ACC112 (cell line): ENCODE results near the gene DUSP2.

Experiments
- H2AFZ ChIP-seq: fragments of 200-600 bp; sonication (generic); one replicate; pipeline ENCODE4 v1.6.0; 2017; ENCODE audit warnings: antibody characterized with exemption, low read length; ENCODE audit not compliant: unreplicated experiment
- H3K27ac ChIP-seq: fragments of 200-600 bp; sonication (generic); 2 replicates; pipeline ENCODE4 v1.5.1; 2014; ENCODE audit warnings: low read depth, mild to moderate bottlenecking, antibody characterized with exemption, low read length, moderate library complexity
- H3K27me3 ChIP-seq: fragments of 200-600 bp; sonication (generic); 2 replicates; pipeline ENCODE4 v1.6.1; 2014; ENCODE audit warnings: mild to moderate bottlenecking, antibody characterized with exemption, low read length, moderate library complexity, mixed read lengths; ENCODE audit not compliant: insufficient read depth
- H3K36me3 ChIP-seq: fragments of 200-600 bp; sonication (generic); 2 replicates; pipeline ENCODE4 v1.6.1; 2016; ENCODE audit warnings: mild to moderate bottlenecking, antibody characterized with exemption, low read length, moderate library complexity, mixed read lengths; ENCODE audit not compliant: insufficient read depth
- H3K4me1 ChIP-seq: fragments of 200-600 bp; sonication (generic); one replicate; pipeline ENCODE4 v1.6.1; 2016; ENCODE audit warnings: low read length, mixed read lengths; ENCODE audit not compliant: insufficient read depth, unreplicated experiment, control insufficient read depth
- H3K4me3 ChIP-seq: fragments of 200-600 bp; sonication (generic); 2 replicates; pipeline ENCODE4 v1.5.1; 2014; ENCODE audit warnings: mild to moderate bottlenecking, low read depth, low read length
- H3K79me2 ChIP-seq: fragments of 200-600 bp; sonication (generic); one replicate; pipeline ENCODE4 v1.6.0; 2016; ENCODE audit warnings: low read length; ENCODE audit not compliant: control insufficient read depth, unreplicated experiment, insufficient read depth

Gene DUSP2

DNA sequence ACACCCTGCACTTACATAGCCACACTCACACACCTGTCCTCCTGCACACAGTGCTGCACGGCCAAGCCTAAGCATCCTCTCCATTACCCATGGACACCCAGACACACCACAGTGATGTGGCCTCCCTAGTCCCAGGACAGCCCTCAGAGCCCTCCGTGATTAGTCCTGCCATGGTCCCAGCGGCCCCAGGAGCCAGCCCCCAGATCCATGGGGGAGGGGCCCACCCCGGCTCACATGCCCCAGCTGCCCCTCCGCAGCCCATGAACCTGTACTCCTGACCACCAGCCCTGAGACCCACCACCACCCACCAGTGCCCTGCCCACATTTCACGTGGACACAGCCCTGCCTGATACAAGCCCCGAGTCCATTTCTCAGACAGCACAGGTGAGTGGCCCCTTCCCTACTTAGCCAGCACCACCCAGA lies 8.1 kb upstream of the DUSP2 start:
- no peaks in the 10 kb centered on the region for H3K36me3 ChIP-seq
- H3K27me3 ChIP-seq: no peaks in the 10 kb centered on the region
- peaks cover 6% of the 10 kb centered on the region for H3K4me1 ChIP-seq
- no peak overlapping the region for H3K27ac ChIP-seq
- no peak overlapping the region for H3K4me3 ChIP-seq
- H2AFZ ChIP-seq: no peak overlapping the region
- H3K79me2 ChIP-seq: no peaks in the 10 kb centered on the region

DNA sequence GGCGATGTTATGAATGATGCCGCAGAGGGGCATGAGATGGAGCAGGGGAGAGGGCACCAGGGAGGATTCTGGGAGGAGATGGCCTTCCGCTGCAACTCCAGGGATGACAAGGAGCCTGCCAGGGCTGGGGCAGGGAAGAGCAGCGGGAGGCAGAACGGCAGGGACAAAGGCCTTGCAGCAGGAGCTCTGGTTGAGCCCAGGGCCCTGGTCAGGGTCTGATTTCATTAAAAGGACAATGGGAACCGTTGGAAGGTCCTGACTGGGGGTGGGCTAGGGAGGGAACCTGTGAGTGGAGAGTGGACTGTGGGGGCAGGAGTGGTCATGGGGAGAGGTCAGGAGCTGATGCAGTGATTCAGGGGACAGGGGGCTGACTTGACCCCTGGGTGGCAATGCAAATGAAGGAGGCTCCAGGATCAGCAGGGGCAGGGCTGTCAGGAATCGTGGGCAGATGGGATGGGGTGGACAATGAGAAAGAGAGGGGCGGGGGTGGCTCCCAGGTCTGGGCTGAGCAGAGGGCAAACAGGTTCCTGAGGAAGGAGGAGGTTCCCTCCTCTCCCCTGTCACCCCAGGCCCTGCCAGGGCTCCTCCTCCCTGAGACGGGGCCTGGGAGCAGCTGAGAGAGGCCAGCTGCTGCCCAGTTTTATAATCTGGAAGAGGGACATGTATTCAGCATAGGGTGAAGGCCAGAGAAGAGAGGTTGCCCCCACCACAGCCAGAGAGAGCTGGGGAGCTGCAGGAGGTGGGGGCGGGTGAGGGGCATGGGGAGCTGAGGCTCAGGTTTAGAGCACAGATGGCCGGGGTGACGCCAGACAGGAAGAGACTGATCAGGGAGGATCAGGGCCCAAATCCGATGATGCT lies 7.3 kb upstream of the DUSP2 start:
- H2AFZ ChIP-seq: no peak overlapping the region
- peaks cover 11% of the 10 kb centered on the region for H3K4me1 ChIP-seq
- no peak overlapping the region for H3K27ac ChIP-seq

GRCh38 chr2:96151595-96152303 lies 6.5 kb upstream of the DUSP2 start:
- H3K27me3 ChIP-seq: no peaks in the 10 kb centered on the region
- H3K4me1 ChIP-seq: peaks cover 11% of the 10 kb centered on the region
- no peak overlapping the region for H3K4me3 ChIP-seq
- H3K79me2 ChIP-seq: no peaks in the 10 kb centered on the region
- no peak overlapping the region for H2AFZ ChIP-seq
- H3K36me3 ChIP-seq: no peaks in the 10 kb centered on the region
- H3K27ac ChIP-seq: no peak overlapping the region

More for the DNA sequence above, 7.3 kb upstream of the DUSP2 start:
- Histone ChIP-seq H3K4me3 (no peak overlapping the region), H3K27me3 (no peaks in the 10 kb centered on the region), H3K36me3 (no peaks in the 10 kb centered on the region), H3K79me2 (no peaks in the 10 kb centered on the region)

DNA sequence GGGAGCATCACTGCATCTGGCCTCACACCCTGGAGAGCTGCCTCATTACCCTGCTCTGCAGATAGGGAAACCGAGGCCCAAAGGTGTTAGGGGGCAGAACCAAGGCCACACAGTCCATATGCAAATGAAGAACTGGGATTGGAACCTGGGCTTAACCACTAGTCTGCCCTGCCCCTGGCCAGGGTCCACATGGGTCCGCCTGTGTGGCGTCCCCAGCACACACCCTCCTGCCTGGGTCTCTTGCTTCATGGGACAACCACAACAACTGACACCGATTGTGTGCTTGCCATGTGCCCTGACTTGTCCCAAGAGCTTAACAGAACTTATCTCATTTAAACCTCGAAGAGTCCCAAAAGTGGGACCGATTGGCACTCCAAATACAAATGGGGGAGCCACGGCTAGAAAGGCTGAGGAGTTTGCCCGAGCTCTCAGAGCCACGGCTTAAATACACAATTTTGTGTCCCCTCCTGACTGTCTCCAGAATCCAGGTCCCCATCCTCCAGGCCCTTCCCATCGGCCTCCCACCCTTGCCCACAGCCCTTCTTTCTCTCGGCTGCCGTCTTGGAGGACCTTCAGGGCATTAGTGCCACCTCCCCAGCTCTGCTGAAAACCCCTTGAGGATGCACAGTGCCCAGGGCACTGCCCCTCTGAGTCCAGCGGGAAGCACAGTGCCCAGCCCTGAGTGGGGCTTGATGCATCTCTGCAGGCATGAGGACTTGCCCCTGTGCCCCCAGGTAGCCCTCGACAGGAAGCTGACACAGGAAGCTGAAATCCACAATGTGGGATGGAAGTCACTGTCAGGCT lies 5.8 kb upstream of the DUSP2 start:
- Histone ChIP-seq H3K27me3 (no peaks in the 10 kb centered on the region), H3K27ac (no peak overlapping the region), H3K36me3 (no peaks in the 10 kb centered on the region), H3K4me3 (no peak overlapping the region), H2AFZ (no peak overlapping the region), H3K4me1 (peaks cover 11% of the 10 kb centered on the region), H3K79me2 (no peaks in the 10 kb centered on the region)

DNA sequence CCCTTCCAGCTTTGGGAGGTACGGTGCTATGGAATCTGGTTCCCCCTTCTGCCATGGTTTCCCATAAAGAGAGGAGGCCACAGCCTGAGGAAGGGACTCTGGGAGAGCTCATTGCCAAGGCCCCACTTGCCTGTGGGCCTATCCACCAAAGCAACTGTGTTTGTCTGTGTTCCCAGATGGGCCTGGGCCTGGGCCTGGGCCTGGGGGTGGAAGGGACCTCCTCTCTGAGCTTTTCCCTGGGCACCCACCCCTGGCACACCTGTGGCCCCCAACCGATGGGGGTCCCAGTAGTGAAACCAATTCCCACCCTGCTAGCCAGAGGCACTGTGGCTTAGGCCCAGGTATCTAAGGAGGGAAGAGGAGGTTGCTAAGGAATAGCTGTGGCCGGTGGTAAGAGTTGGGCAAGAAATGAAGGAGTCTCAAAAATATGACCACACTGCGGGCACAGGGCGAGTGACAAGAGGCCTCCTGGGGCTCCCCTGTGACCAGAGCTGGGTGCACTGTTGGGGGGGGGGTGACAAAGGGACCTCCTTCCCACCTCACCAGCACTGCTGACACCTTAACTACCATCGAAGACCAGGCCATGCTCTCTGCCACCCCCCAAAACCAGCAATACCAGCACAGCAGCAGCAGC lies 4.9 kb upstream of the DUSP2 start:
- Histone ChIP-seq H3K27ac (no peak overlapping the region), H2AFZ (no peak overlapping the region), H3K36me3 (no peaks in the 10 kb centered on the region), H3K27me3 (no peaks in the 10 kb centered on the region), H3K4me3 (no peak overlapping the region), H3K4me1 (peaks cover 11% of the 10 kb centered on the region), H3K79me2 (no peaks in the 10 kb centered on the region)

DNA sequence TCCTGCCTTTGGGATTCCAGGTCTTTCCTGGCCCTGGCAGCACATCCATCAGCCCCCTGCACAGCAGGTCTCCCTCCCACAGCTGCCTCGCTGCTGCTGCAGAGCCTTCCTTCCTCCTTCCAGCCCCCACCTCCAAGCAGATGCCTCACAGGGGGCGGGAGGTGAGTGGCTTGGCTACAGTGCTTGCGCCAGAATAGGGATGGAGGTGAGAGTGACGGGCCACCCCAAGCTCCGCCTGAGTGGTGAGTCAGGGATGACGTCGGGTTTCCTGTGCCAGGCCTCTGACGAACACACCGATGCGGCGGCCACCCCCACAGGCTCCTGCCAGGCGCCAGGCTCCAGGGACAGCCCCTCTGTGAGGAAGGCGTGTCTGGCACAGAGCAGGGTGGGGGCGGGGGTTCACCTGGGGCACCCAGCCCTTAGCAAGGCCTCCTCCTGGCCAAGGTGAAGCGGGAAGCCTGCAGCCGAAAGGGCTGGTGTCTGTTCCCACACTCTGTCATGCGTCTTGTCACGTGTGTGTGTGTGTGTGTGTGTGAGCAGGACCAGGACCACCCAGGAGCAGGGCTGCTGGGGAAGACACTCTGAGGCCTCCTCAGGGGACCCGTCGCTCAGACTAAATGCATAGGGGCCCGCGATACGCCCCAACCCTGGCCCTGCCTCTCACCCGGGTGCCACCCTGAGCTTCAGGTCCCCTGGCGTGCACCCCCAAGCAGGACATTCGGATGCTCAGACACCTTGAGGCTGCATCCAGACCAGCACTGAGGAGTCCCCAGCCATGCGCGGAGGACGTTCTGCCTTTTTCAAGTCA lies 3.4 kb upstream of the DUSP2 start:
- peaks cover 19% of the 10 kb centered on the region for H3K4me1 ChIP-seq
- H3K79me2 ChIP-seq: no peaks in the 10 kb centered on the region
- no peaks in the 10 kb centered on the region for H3K27me3 ChIP-seq
- H2AFZ ChIP-seq: no peak overlapping the region
- H3K36me3 ChIP-seq: no peaks in the 10 kb centered on the region
- H3K4me3 ChIP-seq: no peak overlapping the region
- H3K27ac ChIP-seq: no peak overlapping the region

- Histone ChIP-seq H3K79me2 (no peaks in the 10 kb centered on the region), H3K4me3 (no peak overlapping the region), H3K36me3 (no peaks in the 10 kb centered on the region), H2AFZ (no peak overlapping the region), H3K27me3 (no peaks in the 10 kb centered on the region), H3K4me1 (peaks cover 19% of the 10 kb centered on the region), H3K27ac (no peak overlapping the region)
Observed at GRCh38 chr2:96147593-96148201, 2.5 kb upstream of the DUSP2 start.

DNA sequence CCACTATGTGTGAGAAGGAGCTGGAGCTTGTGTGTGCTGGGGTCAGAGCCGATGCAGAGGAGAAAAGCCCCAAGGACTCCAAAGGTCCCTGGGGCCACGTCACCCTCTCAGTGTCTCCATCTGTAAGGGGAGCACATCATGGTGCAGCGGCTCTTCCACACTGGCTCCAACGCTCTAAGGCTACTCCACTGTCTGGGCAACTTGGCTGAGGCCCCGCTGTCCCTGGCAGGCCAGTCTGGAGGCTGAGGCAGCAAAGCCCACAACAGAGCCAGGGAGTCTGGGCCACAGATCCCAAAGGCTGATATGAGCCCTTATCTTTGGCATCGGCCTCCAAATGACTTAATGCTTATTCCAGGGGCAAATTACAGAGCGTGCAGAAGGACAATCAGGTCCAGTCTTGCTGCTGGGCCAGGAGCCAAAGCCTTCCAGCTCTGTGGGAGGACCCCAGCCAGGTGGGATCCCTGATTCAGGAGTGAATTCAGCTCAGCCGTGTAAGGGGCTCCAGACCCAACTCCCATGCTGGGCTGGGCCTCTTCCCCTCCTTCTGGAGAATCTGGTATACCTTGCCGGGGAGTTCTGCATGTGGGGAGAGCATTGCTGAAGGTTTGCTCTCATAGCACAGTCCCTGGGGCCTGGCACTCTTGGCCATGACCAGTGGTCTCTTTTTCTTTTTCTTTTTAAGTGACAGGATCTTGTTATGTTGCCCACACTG lies 1.8 kb upstream of the DUSP2 start:
- Histone ChIP-seq H3K27ac (no peak overlapping the region), H2AFZ (no peak overlapping the region), H3K79me2 (no peaks in the 10 kb centered on the region), H3K4me3 (no peak overlapping the region), H3K36me3 (no peaks in the 10 kb centered on the region), H3K27me3 (no peaks in the 10 kb centered on the region), H3K4me1 (peaks cover 19% of the 10 kb centered on the region)

DNA sequence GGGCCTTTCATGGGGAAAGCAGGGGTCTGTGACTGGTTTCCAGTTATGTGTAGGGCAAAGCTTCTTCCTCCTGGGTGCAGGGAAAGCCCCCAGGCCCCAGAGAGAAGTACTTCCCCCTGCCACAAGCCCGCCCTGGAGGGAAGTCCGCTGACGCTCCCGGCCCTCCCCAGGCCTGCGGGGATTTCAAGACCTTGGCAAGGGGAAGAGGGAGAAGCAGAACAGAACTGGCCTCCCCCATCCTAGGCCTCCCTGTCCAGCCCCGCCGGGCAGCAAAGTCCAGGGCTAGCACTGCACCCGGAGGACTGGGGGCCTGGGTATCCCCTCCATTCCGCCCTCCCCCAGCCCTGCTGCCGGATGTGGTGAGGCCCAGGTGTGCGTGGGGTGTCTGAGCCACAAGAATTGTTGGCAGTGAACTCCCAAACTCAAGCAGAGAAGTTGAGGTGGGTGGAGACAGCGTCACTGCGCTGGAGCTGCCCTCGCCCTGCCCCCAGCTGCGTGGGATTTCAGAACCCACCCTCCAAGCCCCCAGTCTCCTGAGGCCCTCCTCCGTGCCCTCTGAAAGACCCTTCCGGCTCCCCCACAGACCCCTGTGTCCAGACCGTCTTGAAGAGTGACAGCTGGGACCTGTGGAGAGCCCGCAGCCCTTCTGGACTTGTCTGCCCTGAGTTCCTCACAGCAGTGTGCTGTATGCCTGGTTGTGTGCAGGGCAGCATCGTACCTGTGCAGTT lies 1.1 kb upstream of the DUSP2 start:
- no peak overlapping the region for H2AFZ ChIP-seq
- no peak overlapping the region for H3K4me3 ChIP-seq
- H3K4me1 ChIP-seq: peaks cover 19% of the 10 kb centered on the region
- no peaks in the 10 kb centered on the region for H3K79me2 ChIP-seq
- H3K27me3 ChIP-seq: no peaks in the 10 kb centered on the region
- H3K27ac ChIP-seq: no peak overlapping the region
- H3K36me3 ChIP-seq: no peaks in the 10 kb centered on the region
